ENCODE measurements around the gene MIR17HG. TPM values are rescaled to one million over a fixed set of nuclear protein-coding genes. Genes with fewer than 3 reads are reported as not detected.

MIR17HG gene
- total RNA-seq, 1 experiment from 2014 or later = 5.5 TPM

- Histone ChIP-seq H3K79me2 (ENCODE audit: low read length) (peaks cover 44% of the 10 kb centered on the region), H3K9me2 (replicated peaks; ENCODE audit: low read length) (no peaks in the 10 kb centered on the region), H3K4me1 (ENCODE audit: insufficient read depth, low read length) (peaks cover 14% of the 10 kb centered on the region), H3K36me3 (ENCODE audit: low read depth, low read length) (peaks cover 82% of the 10 kb centered on the region), H3K4me2 (ENCODE audit: low read length) (no peak overlapping the region), H3K9ac (ENCODE audit: low read length) (no peak overlapping the region), H3K27me3 (ENCODE audit: low read length) (no peaks in the 10 kb centered on the region), H4K20me1 (ENCODE audit: low read length) (peaks cover 80% of the 10 kb centered on the region), H3K27ac (ENCODE audit: low read length) (no peak overlapping the region), H3F3A (ENCODE audit: low read length, unreplicated experiment) (peaks cover 8% of the 10 kb centered on the region), H3K4me3 (ENCODE audit: low read length) (no peak overlapping the region), H3K9me3 (ENCODE audit: low read length) (no peaks in the 10 kb centered on the region), H2AFZ (ENCODE audit: low read length) (no peak overlapping the region)
- no peak for DNase-seq
- POLR2A ChIA-PET (ENCODE audit: unreplicated experiment) = no interaction called here
- CTCF ChIA-PET = no interaction called here
- no TSS peak for BruUV-seq (replicated peaks)
- no peak for ATAC-seq
- intact Hi-C loops (cut with micrococcal nuclease) = no loop called here
- TF ChIP-seq EZH2phosphoT487 (IDR thresholded peaks at IDR 0.05; ENCODE audit: borderline replicate concordance, low read length) (no peak), CTCF (conservative IDR thresholded peaks at IDR 0.05; ENCODE audit: low read depth, low read length) (no peak), EZH2 (IDR thresholded peaks at IDR 0.05; ENCODE audit: low read length, unreplicated experiment) (no peak)
Measured at GRCh38 chr13:91353494-91353893, 6.0 kb downstream of the MIR17HG start.

DNA sequence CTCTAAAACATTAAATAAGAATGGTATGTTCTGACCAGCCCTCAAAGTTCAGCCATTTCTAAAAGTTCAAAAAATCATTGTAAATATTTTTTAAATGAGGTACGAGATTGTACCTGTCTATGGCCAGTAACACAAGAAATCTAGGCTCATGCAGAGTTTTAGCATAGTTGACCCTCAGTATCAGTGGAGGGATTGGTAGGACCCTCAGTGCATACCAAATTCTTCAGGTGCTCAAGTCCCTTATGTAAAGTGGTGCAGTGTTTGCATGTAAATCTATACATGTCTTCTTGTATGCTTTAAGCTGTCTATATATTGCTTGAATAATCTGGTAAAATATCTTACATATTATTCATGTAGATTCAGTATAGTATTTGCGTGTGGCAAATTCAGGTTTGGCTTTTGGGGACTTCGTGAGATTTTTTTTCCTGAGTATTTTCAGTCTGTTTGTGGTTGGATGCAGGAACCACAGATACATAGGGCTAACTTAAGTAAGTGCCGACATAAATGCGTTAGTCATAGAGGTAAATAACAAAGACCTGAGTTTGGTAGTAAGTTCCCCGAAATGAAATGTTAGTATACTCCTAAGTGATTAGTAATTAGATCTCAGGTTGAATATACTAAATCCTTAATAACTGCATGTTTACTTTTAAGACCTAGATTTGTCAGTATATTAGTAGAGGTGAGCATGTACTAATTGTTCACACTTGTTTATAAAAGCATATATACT lies 7.8 kb downstream of the MIR17HG start:
- no peak overlapping the region for H3K27ac ChIP-seq (ENCODE audit: low read length)
- ChIA-PET POLR2A (ENCODE audit: unreplicated experiment) (no interaction called here), CTCF (no interaction called here)
- H2AFZ ChIP-seq (ENCODE audit: low read length) = no peak overlapping the region
- peaks cover 69% of the 10 kb centered on the region for H3K36me3 ChIP-seq (ENCODE audit: low read depth, low read length)
- no peak for TF ChIP-seq EZH2 (IDR thresholded peaks at IDR 0.05; ENCODE audit: low read length, unreplicated experiment)
- peaks cover 30% of the 10 kb centered on the region for H3K79me2 ChIP-seq (ENCODE audit: low read length)
- no peaks in the 10 kb centered on the region for H3K9me3 ChIP-seq (ENCODE audit: low read length)
- H3K9me2 ChIP-seq (replicated peaks; ENCODE audit: low read length) = no peaks in the 10 kb centered on the region
- ATAC-seq = no peak
- no peak overlapping the region for H3K4me3 ChIP-seq (ENCODE audit: low read length)
- H3K27me3 ChIP-seq (ENCODE audit: low read length) = no peaks in the 10 kb centered on the region
- peaks cover 9% of the 10 kb centered on the region for H3K4me1 ChIP-seq (ENCODE audit: insufficient read depth, low read length)
- no TSS peak for BruUV-seq (replicated peaks)
- H3K4me2 ChIP-seq (ENCODE audit: low read length) = no peak overlapping the region
- peaks cover 8% of the 10 kb centered on the region for H3F3A ChIP-seq (ENCODE audit: low read length, unreplicated experiment)
- intact Hi-C loops (cut with micrococcal nuclease) = no loop called here
- no peak for DNase-seq
- H4K20me1 ChIP-seq (ENCODE audit: low read length) = peaks cover 70% of the 10 kb centered on the region
- no peak overlapping the region for H3K9ac ChIP-seq (ENCODE audit: low read length)

DNA sequence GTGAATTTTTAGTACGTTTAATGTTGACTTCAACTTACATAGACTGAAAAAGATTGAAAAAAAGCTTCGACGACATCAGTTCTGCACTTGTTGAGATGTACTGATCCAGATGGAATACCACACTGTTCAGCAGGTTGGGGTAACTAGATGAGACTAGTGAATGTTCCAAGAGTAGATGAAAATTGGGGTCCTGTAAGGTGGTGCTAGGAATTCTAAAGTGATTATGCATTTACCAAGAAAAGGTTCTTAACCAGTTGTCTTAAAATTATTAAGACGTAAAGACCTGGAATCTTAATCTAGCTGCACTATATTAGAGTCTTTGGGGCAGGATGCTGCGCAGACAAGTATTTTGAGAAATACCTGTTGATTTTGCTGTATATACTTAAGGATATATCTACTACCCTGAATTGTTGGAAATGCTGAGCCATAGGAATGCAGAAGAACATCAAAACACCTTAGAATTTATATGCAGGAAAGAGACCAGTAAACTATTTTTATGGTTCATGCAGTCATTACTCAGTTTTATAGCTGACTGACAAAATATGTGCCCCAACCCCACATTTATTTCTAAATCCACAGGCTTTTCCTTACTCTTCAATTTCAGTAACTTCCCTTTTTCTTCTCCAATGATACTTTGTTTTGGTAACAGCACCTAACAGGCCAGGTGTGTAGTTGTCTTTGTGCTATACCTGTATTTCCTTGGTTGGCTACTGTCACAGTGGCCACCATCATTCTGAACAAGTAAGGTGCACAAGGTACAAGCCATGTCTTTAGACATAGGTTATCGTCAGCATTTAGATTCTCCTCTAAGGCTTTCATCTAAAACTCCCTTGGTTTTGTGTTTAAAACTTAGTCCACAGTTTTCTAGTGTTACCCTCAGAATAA lies 8.6 kb downstream of the MIR17HG start:
- CTCF ChIA-PET = no interaction called here
- H3K4me1 ChIP-seq (ENCODE audit: insufficient read depth, low read length) = peaks cover 1% of the 10 kb centered on the region
- no peak overlapping the region for H2AFZ ChIP-seq (ENCODE audit: low read length)
- H3K79me2 ChIP-seq (ENCODE audit: low read length) = peaks cover 22% of the 10 kb centered on the region
- H3K27ac ChIP-seq (ENCODE audit: low read length) = no peak overlapping the region
- no peak overlapping the region for H3K4me2 ChIP-seq (ENCODE audit: low read length)
- peaks cover 8% of the 10 kb centered on the region for H3F3A ChIP-seq (ENCODE audit: low read length, unreplicated experiment)
- H3K9me2 ChIP-seq (replicated peaks; ENCODE audit: low read length) = no peaks in the 10 kb centered on the region
- DNase-seq (no peak), ATAC-seq (no peak)
- peaks cover 61% of the 10 kb centered on the region for H3K36me3 ChIP-seq (ENCODE audit: low read depth, low read length)
- no peak overlapping the region for H3K9ac ChIP-seq (ENCODE audit: low read length)
- H4K20me1 ChIP-seq (ENCODE audit: low read length) = peaks cover 62% of the 10 kb centered on the region
- no peaks in the 10 kb centered on the region for H3K9me3 ChIP-seq (ENCODE audit: low read length)
- no peaks in the 10 kb centered on the region for H3K27me3 ChIP-seq (ENCODE audit: low read length)
- TF ChIP-seq CTCF (conservative IDR thresholded peaks at IDR 0.05; ENCODE audit: low read depth, low read length) (no peak), EZH2 (IDR thresholded peaks at IDR 0.05; ENCODE audit: low read length, unreplicated experiment) (no peak), EZH2phosphoT487 (IDR thresholded peaks at IDR 0.05; ENCODE audit: borderline replicate concordance, low read length) (no peak)
- no TSS peak for BruUV-seq (replicated peaks)
- intact Hi-C loops (cut with micrococcal nuclease) = no loop called here
- POLR2A ChIA-PET (ENCODE audit: unreplicated experiment) = interaction anchor here (0.6 kb wide), 1 partner anchor 56 kb away, joined by 5 read pairs; no protein-coding TSS in a partner anchor
- H3K4me3 ChIP-seq (ENCODE audit: low read length) = no peak overlapping the region
